Fibroblast of lung (primary cell): Measurements from ENCODE around the gene ZNF148. TPM values are rescaled to one million over a fixed set of nuclear protein-coding genes. Genes with fewer than 3 reads are reported as not detected.

ENCODE experiments used
- DNase-seq, 2 donors: peaks; one replicate each; pipeline versions ENCODE4 v3.0.0 to v3.0.0-alpha.2; 2010; ENCODE audit warnings: low read depth in 2 of 2
- H2AFZ ChIP-seq: 2 replicates; pipeline ENCODE4 v1.5.1; 2012; ENCODE audit warnings: low read length, control low read depth, inconsistent platforms
- H3K27ac ChIP-seq: 2 replicates; pipeline ENCODE4 v1.5.1; 2011; ENCODE audit warnings: low read length, control low read depth; ENCODE audit not compliant: insufficient read depth
- H3K27me3 ChIP-seq: 2 replicates; pipeline ENCODE4 v1.5.1; 2011; ENCODE audit warnings: mild to moderate bottlenecking, low read length; ENCODE audit not compliant: control insufficient read depth, insufficient read depth
- H3K36me3 ChIP-seq: 2 replicates; pipeline ENCODE4 v1.5.1; 2011; ENCODE audit warnings: low read length; ENCODE audit not compliant: control insufficient read depth, insufficient read depth
- H3K4me1 ChIP-seq: 2 replicates; pipeline ENCODE4 v1.5.1; 2011; ENCODE audit warnings: low read length; ENCODE audit not compliant: control insufficient read depth, insufficient read depth; ENCODE audit errors: extremely low read depth
- H3K4me2 ChIP-seq: 2 replicates; pipeline ENCODE4 v1.5.1; 2011; ENCODE audit warnings: low read length, control low read depth; ENCODE audit not compliant: insufficient read depth; ENCODE audit errors: extremely low read depth
- H3K4me3 ChIP-seq, 4 experiments: fragments of 200-600 bp in 1 of 4; sonication (generic) in 1 of 4; replicated peaks in 1 of 4; 2 replicates each; pipeline ENCODE4 v1.5.1; 2011 to 2016; ENCODE audit warnings: low read length in 4 of 4, low read depth in 3 of 4, mild to moderate bottlenecking in 3 of 4, control low read depth in 2 of 4, inconsistent platforms in 1 of 4, mixed read lengths in 1 of 4; ENCODE audit not compliant: insufficient read depth in 1 of 4; ENCODE audit errors: control extremely low read depth in 1 of 4
- H3K79me2 ChIP-seq: 2 replicates; pipeline ENCODE4 v1.5.1; 2012; ENCODE audit warnings: mild to moderate bottlenecking, low read length, inconsistent platforms; ENCODE audit not compliant: control insufficient read depth, insufficient read depth
- H3K9ac ChIP-seq: 2 replicates; pipeline ENCODE4 v1.5.1; 2011; ENCODE audit warnings: mild to moderate bottlenecking, low read length, control low read depth; ENCODE audit not compliant: insufficient read depth
- H3K9me3 ChIP-seq: 2 replicates; pipeline ENCODE4 v1.5.1; 2012; ENCODE audit warnings: low read depth, low read length; ENCODE audit not compliant: control insufficient read depth, insufficient read depth
- H4K20me1 ChIP-seq: 2 replicates; pipeline ENCODE4 v1.5.1; 2011; ENCODE audit warnings: low read length; ENCODE audit not compliant: control insufficient read depth, insufficient read depth; ENCODE audit errors: extremely low read depth
- EZH2 ChIP-seq: IDR thresholded peaks from 2 replicates; pipeline ENCODE4 v1.5.1; 2012; ENCODE audit warnings: low read length, control low read depth, mild to moderate bottlenecking; ENCODE audit errors: missing control alignments
- polyA plus RNA-seq, 2 donors: library from polyadenylated mRNA; depleted of rRNA in 1 of 2; stranded (reverse) in 1 of 2; unstranded in 1 of 2; fragments of >200 nt; gene quantifications; 2 replicates each; pipeline ENCODE4 v1.2.1, GENCODE V29; 2011 to 2012; ENCODE audit warnings: missing spikeins in 1 of 2
- total RNA-seq: library from RNA; depleted of rRNA; stranded (reverse); fragments of >200 nt; gene quantifications from 2 replicates; pipeline ENCODE4 v1.2.1, GENCODE V29; 2014
- TF ChIP-seq, protein P1 (sequence below), 2 donors: IDR thresholded peaks in 1 of 2; conservative IDR thresholded peaks in 1 of 2; 1 replicate in 1 of 2; 2 replicates in 1 of 2; pipeline ENCODE4 v1.5.1; 2011 to 2012; ENCODE audit warnings: low read length in 2 of 2, control low read depth in 1 of 2, inconsistent platforms in 1 of 2, low read depth in 1 of 2, mild to moderate bottlenecking in 1 of 2

The ZNF148 gene
- total and polyA plus RNA-seq, 2 donors (not counting 1 experiment from before 2014, with no cell fraction given), result 37.7 to 41.3 TPM

- H2AFZ ChIP-seq, result no peak overlapping the region
- H3K9ac ChIP-seq, result no peak overlapping the region
- no peak overlapping the region for H3K4me3 ChIP-seq
- H3K79me2 ChIP-seq, result no peaks in the 10 kb centered on the region
- H3K36me3 ChIP-seq, result no peaks in the 10 kb centered on the region
- TF ChIP-seq, protein P1, sequence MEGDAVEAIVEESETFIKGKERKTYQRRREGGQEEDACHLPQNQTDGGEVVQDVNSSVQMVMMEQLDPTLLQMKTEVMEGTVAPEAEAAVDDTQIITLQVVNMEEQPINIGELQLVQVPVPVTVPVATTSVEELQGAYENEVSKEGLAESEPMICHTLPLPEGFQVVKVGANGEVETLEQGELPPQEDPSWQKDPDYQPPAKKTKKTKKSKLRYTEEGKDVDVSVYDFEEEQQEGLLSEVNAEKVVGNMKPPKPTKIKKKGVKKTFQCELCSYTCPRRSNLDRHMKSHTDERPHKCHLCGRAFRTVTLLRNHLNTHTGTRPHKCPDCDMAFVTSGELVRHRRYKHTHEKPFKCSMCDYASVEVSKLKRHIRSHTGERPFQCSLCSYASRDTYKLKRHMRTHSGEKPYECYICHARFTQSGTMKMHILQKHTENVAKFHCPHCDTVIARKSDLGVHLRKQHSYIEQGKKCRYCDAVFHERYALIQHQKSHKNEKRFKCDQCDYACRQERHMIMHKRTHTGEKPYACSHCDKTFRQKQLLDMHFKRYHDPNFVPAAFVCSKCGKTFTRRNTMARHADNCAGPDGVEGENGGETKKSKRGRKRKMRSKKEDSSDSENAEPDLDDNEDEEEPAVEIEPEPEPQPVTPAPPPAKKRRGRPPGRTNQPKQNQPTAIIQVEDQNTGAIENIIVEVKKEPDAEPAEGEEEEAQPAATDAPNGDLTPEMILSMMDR (conservative IDR thresholded peaks at IDR 0.05 in 1 of 2, IDR thresholded peaks at IDR 0.05 in 1 of 2; ENCODE audit: low read depth in 1 of 2, low read length in 2 of 2), result no peak
- no peak for TF ChIP-seq EZH2
- no peaks in the 10 kb centered on the region for H4K20me1 ChIP-seq
- no peak overlapping the region for H3K27ac ChIP-seq
- no peak overlapping the region for H3K4me2 ChIP-seq
- peaks cover 9% of the 10 kb centered on the region for H3K4me1 ChIP-seq
- peak; percentile 31 to 77 for DNase-seq
- H3K9me3 ChIP-seq, result no peaks in the 10 kb centered on the region
- peaks cover 2% of the 10 kb centered on the region for H3K27me3 ChIP-seq
These were observed 183.9 kb downstream of the ZNF148 start for GRCh38 chr3:125191256-125191655.

DNA sequence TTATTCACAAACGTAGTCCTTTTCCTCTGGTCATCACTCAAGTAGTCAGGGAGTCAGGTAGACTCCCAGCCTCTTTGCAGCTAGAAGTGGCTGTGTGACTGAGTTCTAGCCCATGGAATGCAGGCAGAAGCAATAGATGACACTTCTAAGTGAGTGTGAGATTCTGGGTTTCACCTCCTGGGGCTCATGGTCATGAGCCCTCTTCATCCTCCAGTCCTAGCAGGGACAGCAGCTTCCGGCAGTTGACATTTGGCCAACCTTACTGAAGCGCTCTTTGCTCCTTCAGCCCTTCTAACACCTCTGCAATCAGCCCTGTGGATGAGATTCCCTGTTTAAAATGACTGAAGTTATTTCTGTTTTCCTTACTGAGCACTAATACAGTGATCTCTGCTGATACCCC is 184.3 kb downstream of the ZNF148 start:
- peak in 1 of 2 donors; percentile 15 for DNase-seq
- Histone ChIP-seq H4K20me1 (no peaks in the 10 kb centered on the region), H3K9ac (no peak overlapping the region), H2AFZ (no peak overlapping the region), H3K4me1 (peaks cover 9% of the 10 kb centered on the region), H3K4me2 (no peak overlapping the region), H3K27ac (no peak overlapping the region), H3K79me2 (no peaks in the 10 kb centered on the region), H3K4me3 (no peak overlapping the region), H3K36me3 (no peaks in the 10 kb centered on the region), H3K9me3 (no peaks in the 10 kb centered on the region), H3K27me3 (peaks cover 2% of the 10 kb centered on the region)
- TF ChIP-seq, protein P1 (conservative IDR thresholded peaks at IDR 0.05 in 1 of 2, IDR thresholded peaks at IDR 0.05 in 1 of 2; ENCODE audit: low read depth in 1 of 2, low read length in 2 of 2), result no peak
- no peak for TF ChIP-seq EZH2

GRCh38 chr3:125189378-125190165 is 185.6 kb downstream of the ZNF148 start:
- H3K4me3 ChIP-seq, result no peak overlapping the region
- peaks cover 7% of the 10 kb centered on the region for H3K4me1 ChIP-seq
- no peaks in the 10 kb centered on the region for H4K20me1 ChIP-seq
- no peak overlapping the region for H3K27ac ChIP-seq
- H3K9ac ChIP-seq, result no peak overlapping the region
- H3K4me2 ChIP-seq, result no peak overlapping the region
- H3K36me3 ChIP-seq, result no peaks in the 10 kb centered on the region
- DNase-seq, result no peak
- no peaks in the 10 kb centered on the region for H3K9me3 ChIP-seq
- H3K79me2 ChIP-seq, result no peaks in the 10 kb centered on the region
- TF ChIP-seq EZH2, result no peak
- TF ChIP-seq, protein P1 (conservative IDR thresholded peaks at IDR 0.05 in 1 of 2, IDR thresholded peaks at IDR 0.05 in 1 of 2; ENCODE audit: low read depth in 1 of 2, low read length in 2 of 2), result no peak
- peaks cover 2% of the 10 kb centered on the region for H3K27me3 ChIP-seq
- H2AFZ ChIP-seq, result no peak overlapping the region
